ENCODE data around the gene MAP2K4.

DNA sequence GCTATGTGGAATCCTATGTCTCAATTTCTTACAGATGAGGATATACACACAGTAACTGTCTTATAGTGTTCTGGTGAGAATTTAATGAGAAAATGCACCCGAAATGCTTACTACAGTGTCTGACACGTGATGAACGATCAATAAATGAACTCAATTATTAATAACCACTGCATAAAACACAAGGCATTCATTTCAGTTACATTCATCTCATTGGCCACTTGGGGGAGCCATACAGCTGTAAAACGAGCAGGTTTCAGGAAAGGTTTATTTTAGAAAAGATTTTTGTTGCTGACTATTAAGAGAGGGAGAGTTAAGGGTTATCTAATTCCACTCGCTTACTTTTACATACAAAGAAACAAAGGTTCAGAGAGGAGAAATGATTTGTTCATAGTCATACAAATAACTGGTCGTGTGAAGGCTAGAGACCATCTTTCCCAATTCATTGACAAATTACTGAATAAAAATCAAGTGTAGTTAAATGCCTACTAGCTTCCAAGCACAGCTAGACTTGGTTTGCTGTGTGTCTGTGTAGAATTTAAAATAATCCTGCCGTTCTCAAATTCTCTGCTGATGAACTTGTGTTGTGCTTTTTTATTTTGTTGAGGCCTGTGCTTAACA lies 160.1 kb downstream of the MAP2K4 start:
- no peak for TF ChIP-seq POLR2A (IDR thresholded peaks at IDR 0.05)
- TF ChIP-seq POLR2AphosphoS5 (IDR thresholded peaks at IDR 0.05) = no peak

All from sigmoid colon (tissue), 4 donors.